ENCODE measurements around the gene TPD52L1.
"Not testable (repeated sequence)": the region's sequence is repeated elsewhere in the genome, so short reads cannot be mapped to it uniquely, and the experiment has no call there.

Gene TPD52L1

DNA sequence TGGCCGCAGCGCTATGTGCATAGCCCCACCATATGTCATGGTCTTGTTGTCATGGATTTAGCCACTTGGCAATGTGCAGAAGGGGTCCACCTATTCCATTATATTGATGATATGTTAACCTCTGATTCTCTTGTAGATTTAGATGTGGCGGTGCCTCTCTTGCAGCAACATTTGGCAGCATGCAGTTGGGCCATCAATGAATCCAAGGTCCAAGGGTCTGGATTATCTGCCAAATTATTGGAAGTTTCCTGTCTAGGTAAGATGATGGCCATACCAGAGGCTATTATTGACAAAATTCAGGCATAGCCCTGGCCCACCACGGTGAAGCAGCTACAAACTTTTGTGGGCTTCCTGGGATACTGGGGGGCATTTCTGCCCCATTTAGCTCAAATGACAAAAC lies 116.8 kb downstream of the TPD52L1 start:
- no peak for DNase-seq (ENCODE audit: low read depth in 2 of 2)

DNA sequence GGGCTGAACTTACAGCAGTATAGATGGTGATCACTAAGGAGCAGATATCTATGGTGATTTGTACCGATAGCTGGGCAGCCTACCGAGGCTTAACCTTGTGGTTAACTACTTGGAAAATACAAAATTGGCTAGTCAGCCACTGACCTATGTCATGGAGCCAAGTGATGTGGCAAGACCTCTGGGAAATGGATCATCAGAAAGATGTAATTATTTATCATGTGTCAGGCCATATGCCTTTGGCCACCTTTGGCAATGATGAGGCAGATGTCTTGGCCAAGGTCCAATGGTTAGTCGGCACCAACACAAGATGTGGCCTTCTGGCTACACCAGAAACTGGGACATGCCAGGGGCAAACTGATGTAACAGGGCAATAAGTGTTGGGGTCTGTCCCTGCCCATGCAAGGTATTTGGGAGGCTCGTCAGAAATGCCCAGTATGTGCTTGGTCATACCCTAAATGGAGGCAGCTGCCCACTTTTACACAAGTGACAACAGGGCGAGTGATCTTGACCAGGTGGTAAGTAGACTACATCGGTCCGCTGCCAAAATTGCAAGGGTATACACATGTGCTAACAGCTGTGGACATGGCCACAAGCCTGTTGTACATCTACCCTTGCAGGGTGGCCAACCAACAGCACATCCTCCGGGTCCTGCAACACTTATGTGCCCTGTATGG lies 118.0 kb downstream of the TPD52L1 start:
- no peak for DNase-seq (ENCODE audit: low read depth in 2 of 2)

DNA sequence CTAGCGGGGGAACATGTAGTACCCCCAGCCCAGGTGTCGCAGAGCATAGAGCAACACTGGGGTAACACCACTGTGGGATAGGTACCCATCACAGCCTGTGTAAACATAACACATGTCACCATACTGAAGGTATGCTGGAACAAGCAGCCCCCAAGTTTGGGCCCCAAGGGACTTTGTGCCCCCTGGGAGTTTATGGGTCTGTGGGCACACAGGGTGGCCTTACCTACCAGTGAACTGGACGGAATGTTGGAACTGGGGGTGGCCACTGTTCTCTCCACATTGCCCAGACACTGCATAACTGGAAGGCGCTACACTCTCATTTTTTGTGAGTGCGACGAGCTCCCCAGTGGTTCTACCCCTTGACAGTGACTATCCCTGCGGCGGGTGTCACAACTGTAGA lies 119.7 kb downstream of the TPD52L1 start:
- no peak for DNase-seq (ENCODE audit: low read depth in 2 of 2)

GRCh38 chr6:125273965-125274364 lies 120.4 kb downstream of the TPD52L1 start:
- DNase-seq (ENCODE audit: low read depth in 2 of 2), result no peak

DNA sequence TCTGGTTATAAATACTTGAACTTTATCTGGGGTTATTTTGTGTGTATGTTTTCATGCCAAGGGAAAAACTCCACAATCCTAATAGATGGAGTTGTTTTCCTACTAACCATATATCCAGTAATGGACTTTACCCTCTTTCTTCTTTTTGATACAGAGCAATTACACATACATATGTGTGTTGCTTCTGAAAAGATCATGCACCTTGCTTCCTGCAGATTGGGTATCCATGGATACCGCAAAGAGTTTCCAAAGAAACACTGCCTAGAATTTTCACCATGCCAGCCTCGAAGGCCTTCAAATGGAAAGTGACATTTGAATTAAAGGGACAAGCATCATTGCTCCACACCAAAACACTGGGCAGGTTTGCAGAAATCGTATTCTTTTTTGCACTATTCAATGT lies 121.4 kb downstream of the TPD52L1 start:
- DNase-seq (ENCODE audit: low read depth in 2 of 2), result no peak

- DNase-seq (ENCODE audit: low read depth in 2 of 2), result no peak
These were observed 122.2 kb downstream of the TPD52L1 start for GRCh38 chr6:125275779-125276178.

GRCh38 chr6:125277838-125278237 lies 124.3 kb downstream of the TPD52L1 start:
- DNase-seq (ENCODE audit: low read depth in 2 of 2), result no peak

- DNase-seq (ENCODE audit: low read depth in 2 of 2), result no peak
These were observed 126.4 kb downstream of the TPD52L1 start for GRCh38 chr6:125279961-125280360.

- DNase-seq (ENCODE audit: low read depth in 2 of 2), result not testable (repeated sequence)
These were observed 126.9 kb downstream of the TPD52L1 start for GRCh38 chr6:125280370-125281035.

DNA sequence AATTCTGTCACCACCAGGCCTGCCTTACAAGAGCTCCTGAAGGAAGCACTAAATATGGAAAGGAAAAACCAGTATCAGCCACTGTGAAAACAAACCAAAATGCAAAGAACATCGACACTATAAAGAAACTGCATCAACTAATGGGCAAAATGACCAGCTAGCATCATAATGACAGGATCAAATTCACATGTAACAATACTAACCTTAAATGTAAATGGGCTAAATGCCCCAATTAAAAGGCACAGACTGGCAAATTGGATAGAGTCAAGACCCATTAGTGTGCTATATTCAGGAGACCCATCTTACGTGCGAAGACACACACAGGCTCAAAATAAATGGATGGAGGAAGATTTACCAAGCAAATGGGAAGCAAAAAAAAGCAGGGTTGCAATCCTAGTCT lies 128.9 kb downstream of the TPD52L1 start:
- DNase-seq (ENCODE audit: low read depth in 2 of 2), result not testable (repeated sequence)

DNA sequence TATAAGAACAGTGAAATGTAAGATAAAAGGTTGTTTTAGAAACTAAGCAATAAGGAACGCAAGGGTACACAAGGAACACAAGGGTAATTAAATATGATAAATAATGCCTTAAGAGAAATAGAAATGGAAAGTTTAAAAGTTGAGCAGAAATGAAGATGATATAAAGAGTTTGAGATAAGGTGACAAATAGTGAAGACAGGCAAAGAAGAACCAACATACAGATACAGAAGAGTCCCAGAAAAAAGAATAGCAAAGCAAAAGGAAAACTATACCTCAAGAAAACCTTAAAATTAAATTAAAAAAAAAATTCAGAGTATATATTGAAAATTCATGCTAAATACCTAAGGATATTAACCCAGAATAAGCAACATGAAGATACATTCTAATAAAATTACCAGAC lies 131.8 kb downstream of the TPD52L1 start:
- DNase-seq (ENCODE audit: low read depth in 2 of 2), result no peak

DNA sequence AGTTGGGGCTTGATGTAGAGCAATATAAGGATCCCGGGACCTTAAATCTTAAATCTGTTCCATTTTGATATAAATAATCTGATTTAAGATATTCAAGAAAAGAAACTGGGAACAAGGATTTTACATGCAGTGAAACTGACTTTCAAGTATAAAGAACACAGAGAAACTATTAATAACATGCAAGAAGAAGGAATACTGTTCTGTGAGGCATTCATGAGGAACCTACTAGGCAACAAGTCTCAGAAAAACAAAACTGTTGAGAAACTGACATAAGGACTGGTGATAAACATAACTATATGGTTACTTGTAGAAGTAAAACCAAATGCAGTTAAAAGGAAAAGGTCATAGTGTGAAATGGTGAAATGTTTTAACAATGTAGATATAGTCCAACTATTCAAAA lies 132.4 kb downstream of the TPD52L1 start:
- DNase-seq (ENCODE audit: low read depth in 2 of 2), result no peak

DNA sequence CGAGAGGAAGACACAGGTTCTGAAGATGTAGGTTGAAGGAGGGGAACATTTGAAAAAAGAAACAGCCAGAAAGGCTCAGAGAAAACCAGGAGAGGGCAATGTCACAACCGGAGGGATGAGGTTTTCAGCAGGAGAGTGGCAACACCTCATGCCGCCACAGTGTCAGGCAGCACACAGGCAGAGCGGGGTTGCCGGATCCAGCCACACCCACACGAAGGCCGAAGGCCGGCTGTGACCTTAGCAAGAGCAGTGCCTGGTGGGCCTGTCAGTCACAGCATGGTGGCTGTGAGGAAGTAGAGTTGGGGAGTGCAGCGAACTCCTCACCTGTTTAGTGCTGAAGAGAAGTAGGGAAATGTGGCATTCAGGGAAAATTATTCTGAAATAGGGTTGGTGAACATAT lies 134.1 kb downstream of the TPD52L1 start:
- no peak for DNase-seq (ENCODE audit: low read depth in 2 of 2)

- no peak for DNase-seq (ENCODE audit: low read depth in 2 of 2)
These were observed 140.0 kb downstream of the TPD52L1 start for GRCh38 chr6:125293587-125293986.

- DNase-seq (ENCODE audit: low read depth in 2 of 2), result no peak
These were observed 140.5 kb downstream of the TPD52L1 start for GRCh38 chr6:125294036-125294435.

GRCh38 chr6:125294925-125295324 lies 141.4 kb downstream of the TPD52L1 start:
- DNase-seq (ENCODE audit: low read depth in 2 of 2), result no peak

DNA sequence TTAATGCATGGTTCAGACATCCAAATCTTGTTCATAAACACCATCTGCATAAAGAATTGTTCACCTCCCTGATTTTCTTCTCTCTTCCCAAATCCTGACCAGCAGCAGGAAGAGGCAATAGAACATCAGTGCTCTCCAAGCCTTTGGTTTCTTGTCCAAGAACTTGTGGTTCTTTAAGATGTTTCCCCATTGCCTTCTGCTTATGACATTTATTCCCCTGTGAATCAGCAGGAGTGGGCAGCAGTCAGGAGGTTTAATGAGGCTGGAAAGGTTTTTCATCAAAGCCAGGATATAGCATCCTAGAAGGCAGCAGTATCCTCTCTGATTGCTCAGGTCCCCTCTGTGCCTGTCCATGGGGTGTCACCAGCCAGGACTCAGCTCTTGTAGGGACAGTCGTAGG lies 142.9 kb downstream of the TPD52L1 start:
- no peak for DNase-seq (ENCODE audit: low read depth in 2 of 2)

- no peak for DNase-seq (ENCODE audit: low read depth in 2 of 2)
These were observed 145.7 kb downstream of the TPD52L1 start for GRCh38 chr6:125299257-125299656.

DNA sequence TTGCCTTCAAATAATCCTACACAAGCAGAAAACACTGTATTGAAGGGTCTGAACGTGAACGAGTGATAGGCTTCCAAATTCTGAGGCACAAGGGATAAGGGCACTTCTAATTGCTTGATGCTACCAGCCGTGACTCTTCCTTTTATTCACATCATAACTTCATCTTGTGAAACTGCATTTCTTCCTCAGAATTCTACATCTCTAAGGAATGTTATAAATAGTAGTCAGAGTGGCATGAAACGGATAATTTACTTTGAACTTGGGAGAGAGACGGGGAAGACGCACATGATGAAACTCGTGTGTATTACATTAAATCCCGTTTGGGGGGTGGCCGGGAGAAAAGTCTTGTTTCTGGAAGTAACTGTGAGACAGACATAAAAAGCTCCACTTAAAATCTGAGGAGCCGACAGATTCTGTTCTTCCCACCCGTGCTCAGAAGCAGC lies 147.4 kb downstream of the TPD52L1 start:
- DNase-seq (ENCODE audit: low read depth in 2 of 2), result no peak

- DNase-seq (ENCODE audit: low read depth in 2 of 2), result peak in 1 of 2 donors; percentile 12
These were observed 148.1 kb downstream of the TPD52L1 start, which contains the start of gene HDDC2 for GRCh38 chr6:125301435-125302391. TSS of gene HDDC2 (minus strand) at chr6:125301967. CDS start at chr6:125301932, 35 bp downstream.

- no peak for DNase-seq (ENCODE audit: low read depth in 2 of 2)
These were observed 149.4 kb downstream of the TPD52L1 start for GRCh38 chr6:125302840-125303511.

- no peak for DNase-seq (ENCODE audit: low read depth in 2 of 2)
These were observed 149.9 kb downstream of the TPD52L1 start for GRCh38 chr6:125303512-125303854.

All from stimulated activated CD8-positive, alpha-beta memory T cell treated with anti-CD3 and anti-CD28 coated beads, Interleukin-2, amount 100 ng/mL, for 1 hour (primary cell).